HT1080 (cell line): ENCODE data around the gene SPATC1L. TPM values are rescaled to one million over a fixed set of nuclear protein-coding genes. Genes with fewer than 3 reads are reported as not detected.
"Not testable (repeated sequence)": the region's sequence is repeated elsewhere in the genome, so short reads cannot be mapped to it uniquely, and the experiment has no call there.

Source experiments
- DNase-seq: peaks from one replicate; pipeline ENCODE4 v3.0.0-alpha.2; 2015; ENCODE audit warnings: low read depth
- polyA plus RNA-seq, 2 experiments: library from polyadenylated mRNA; depleted of rRNA; stranded (reverse); fragments of >200 nt; gene quantifications; 2 replicates each; pipeline ENCODE4 v1.2.3, GENCODE V29; 2015
- total RNA-seq: library from RNA; depleted of rRNA; stranded (reverse); fragments of >200 nt; shearing (Covaris generic); gene quantifications from 2 replicates; pipeline ENCODE4 v1.2.3, GENCODE V29; 2014; rRNA removed

SPATC1L gene
- total RNA-seq = 10.9 and 16.4 TPM in 2 replicates
- polyA plus RNA-seq (2015; cell fraction: cytosol; rRNA removed) = 20.6 and 23.6 TPM in 2 replicates
- polyA plus RNA-seq (2015; cell fraction: nucleus; rRNA removed) = 12.6 and 13.9 TPM in 2 replicates

DNA sequence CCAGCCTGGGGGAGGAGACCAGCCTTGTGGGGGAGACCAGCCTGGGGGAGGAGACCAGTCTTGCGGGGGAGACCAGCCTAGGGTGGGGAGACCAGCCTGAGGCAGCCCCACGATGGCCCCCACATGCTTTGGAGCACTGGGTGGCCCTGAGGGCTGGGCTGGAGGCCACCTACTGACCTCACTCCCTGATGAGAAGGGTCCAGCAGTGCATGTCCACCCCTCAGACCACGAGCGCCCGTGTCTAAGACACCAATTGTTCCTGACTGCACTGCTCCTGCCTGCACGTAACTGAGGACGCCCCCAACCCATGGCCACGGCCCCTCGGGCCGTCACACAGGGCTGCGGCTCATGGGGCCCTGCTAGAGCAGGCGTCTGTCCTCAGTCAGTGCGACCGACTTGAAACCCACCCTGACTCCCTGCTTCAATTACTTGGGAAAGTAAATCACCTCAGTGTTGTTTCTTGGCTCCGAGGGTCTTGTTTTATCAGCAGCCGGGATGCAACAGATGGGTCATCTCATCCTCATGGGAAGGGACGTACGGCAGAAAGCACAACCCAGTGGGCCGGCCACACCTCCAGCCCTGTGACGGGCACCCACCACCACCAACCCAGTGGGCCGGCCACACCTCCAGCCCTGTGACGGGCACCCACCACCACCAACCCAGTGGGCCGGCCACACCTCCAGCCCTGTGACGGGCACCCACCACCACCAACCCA lies at the start of gene SPATC1L:
Gene SPATC1L, minus strand, starts transcription at position 550 of the 715 bp plus-strand sequence. CDS start 1,643 bp downstream, outside the sequence.
- DNase-seq = peak; percentile 43

DNA sequence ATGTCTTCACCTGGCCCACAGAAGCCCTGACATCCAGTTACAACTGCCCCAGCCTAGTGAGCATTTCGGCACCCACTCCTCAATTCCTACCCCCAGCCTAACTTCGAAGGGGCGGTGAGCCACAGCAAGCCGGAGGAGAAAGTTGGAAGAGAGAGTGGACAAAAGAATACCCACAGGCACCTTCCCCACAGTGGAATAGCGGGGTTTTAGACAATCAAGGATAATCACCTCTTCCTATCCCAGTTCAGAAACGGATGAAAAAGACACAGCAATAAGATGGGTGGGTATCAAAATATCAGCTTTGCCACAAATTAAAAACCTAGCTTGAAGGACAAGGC lies 45.6 kb upstream of the SPATC1L start:
- DNase-seq = no peak

DNA sequence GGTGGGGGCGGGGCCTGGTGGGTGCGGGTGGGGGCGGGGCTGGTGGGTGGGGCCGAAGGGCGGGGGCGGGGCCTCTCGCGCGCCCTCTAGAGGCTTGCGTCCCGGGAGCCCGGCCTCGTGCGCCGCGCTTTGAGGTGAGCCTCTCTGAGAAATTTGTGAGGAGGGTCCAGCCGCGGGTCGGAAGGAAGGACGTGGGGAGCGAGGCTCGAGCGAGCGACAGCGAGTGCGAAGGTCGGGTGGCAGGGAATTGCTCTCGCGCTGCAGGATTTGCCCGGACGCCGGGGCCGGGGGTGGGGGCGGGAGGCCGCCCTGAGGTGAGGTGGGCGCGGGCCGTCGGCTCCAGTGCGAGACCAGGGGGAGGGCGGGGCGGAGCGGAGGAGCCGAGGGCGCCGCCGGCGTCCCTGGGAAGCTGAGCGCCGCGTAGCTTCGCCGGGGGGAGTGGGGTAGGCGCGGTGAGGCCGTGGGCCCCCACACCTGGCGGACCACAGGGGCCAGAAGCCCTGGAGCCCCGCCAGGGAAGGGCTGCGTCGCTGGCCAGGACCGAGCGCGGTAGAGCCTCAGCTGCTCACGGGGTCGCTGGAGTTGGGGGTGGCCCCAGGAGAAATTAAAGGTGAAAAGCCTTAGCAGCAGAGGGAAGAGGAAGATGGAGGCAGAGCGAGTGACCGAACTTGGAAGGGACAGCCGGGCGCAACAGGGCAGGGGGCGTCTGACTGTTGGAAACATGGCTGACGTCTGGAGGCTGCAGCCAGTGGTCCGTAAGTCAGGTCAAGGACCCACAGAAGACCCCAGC lies 45.1 kb upstream of the SPATC1L start:
- DNase-seq = no peak

DNA sequence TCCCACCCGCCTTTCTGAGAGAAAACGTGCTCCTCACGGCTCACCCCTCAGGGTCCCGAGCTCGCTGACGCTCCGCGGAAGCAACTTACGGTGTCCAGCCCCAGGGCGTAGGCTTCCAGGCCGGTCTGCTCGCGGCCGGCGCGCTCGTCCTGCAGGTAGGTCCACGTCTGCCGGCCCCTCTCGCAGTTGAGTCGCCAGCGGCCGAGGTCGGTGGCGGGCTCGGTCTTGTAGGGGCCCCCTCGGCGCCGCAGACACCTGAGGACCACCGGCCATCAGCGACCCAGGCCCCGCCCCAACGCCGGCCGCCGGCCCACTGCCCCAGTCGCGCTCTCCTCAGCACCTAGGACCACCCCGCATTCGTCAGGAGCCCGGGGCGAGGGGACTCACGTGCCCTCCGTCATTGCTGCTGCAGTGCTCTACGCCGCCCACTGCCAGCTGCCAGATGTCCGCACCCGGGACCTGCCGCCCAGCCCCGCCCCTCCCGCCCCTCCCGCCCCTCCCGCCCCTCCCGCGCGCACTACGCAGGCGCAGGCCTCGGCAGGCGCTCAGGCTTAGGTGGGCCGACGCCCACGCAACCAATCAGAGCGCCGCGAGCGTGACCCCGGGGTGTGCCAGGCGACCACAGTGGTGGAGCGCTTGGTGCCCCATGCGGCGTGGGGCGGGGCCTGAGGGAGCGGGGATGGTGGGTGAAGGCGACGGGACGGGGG lies 44.2 kb upstream of the SPATC1L start, which contains the start of gene LSS:
Gene LSS, minus strand, starts transcription at position 430 of the 707 bp plus-strand sequence. Its CDS starts 29 bp downstream, at position 401.
- peak; percentile 93 for DNase-seq

DNA sequence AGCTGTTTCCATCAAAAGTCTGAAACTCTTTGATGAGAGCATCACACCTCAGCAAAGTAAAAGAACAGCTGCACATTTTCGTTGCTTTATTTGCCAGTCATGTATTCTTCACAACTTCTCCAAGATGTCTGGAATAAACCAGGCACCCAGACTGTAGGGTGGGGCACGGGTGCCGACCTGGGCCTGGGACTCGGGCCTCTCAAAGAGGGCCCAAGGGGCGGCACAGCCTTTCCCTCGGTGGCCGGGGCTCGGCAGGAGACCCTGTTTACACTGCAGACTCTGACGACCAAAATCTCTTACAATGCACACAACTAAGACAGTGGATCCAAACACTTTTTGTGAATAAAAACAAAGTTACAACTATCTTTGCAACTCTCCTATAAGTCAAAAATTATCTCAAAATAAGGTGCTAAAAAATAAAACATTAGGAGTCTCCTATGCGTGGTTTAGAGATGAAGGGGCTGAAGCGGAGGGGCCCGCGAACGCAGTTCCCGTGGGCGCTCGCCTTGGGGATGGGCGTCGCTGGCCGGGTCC lies 43.6 kb upstream of the SPATC1L start:
- DNase-seq = no peak

DNA sequence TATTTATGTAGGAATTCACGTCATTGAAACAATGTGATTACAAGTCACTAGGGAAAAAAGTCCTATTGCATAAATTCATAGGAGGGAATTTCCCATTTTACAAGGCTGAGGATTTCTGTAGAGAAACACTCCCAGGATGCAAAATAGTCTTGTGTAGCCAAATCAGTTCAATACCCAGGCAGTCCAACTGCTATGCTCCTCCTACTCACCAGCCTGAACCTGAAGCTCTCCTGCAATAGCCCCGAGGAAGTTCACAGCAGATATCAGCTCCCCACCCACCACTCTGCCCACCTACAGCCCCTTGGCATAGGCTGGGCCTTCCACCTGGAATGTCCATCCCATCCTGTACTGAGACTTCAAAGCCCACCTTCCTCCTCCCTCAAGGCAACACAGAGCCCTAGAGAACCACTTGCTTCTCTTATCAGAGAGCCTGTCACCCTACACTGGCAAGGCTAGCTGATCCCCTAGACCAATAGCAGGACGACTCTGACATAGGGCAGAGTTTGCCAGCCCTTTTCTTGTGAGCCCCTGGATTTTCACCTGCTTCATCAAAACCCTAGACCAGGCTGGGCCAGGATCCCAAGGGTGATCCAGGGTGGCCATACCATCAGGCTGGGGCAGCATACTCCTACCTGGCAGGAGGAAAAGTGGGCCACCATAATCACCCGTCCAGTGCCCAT lies 42.8 kb upstream of the SPATC1L start:
- DNase-seq = no peak

DNA sequence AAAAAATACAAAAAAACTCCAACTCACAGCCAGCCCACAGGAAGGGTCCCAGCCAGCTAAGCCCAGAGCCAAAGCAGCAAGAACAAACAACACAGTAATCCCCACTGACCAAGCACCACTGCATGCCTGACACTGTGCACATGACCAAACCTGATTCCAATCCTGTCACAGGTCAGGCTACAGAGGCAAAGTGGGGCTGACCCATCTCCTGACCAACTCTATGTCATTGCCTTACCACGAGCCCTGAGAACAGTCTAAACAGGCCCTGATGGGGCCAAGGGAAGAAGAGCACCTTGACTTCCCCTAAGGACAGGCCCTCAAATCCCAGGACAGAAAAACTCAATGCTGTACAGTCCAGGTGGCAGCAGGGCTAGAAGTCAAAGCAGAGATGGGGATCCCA lies 41.9 kb upstream of the SPATC1L start:
- DNase-seq = no peak

DNA sequence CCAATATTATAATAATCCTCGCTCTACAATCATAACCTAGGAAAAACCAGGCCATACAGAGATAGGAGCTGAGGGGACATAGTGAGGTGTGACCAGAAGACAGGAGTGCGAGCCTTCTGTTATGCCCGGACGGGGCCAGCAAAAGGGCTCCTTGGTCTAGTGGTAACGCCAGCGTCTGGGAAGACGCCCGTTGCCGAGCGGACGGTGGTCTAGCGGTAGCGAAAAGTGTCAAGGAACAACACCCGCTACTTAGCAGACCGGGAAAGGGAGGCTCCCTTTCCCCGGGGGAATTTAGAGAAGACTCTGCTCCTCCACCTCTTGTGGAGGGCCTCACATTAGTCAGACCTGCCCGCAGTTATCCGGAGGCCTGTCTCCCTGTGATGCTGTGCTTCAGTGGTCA lies 39.4 kb upstream of the SPATC1L start:
- DNase-seq = not testable (repeated sequence)

DNA sequence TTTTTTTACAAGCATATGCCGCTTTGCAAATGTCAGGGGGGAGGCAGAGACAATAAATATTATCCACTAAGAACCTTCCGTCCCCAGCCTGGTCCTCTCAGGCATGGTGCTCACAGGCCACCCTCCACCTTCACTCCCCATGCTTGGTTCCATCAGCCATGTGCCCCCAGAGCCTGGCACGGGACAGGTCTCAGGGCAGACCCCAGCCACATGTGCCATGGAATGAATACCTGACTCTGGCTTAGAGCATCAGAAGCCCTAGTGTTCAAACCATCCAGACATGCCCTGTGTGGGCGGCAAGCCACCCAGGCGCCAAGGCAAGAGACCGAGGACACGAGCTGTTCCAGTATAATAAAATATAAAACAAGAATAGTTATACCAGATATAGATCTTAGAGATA lies 39.0 kb upstream of the SPATC1L start:
- DNase-seq = no peak

DNA sequence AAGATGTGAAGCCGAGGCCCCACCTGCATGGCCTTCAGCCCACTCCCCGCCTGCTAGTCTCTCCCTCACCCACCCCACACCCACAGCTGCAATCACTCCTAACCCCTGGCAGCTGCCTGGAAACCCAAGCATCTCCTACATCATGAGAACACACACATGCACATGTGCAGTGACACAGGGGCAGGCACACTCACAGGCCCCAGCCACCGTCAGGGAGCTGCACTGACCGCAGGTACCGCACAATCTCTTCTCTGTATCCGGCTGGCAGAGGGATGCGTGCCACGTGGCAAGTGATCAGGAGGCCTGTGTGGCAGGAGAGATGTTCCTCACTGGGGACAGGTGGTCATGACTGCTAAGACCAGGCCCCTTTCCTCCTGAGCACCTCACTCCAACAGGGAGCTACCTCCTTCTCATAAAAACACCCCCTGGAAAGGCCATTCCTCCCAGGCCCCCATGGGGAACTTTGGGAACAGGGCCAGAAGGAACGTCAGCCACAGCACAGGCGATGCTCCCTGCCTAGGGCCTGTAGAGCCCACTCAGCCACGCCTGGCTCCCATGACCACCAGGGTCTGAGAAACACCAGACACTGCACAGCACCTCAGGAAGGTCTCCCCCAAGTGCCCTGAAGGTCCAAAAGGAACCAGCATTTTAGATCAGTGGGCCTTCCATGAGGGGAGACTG lies 38.3 kb upstream of the SPATC1L start:
- DNase-seq = no peak

DNA sequence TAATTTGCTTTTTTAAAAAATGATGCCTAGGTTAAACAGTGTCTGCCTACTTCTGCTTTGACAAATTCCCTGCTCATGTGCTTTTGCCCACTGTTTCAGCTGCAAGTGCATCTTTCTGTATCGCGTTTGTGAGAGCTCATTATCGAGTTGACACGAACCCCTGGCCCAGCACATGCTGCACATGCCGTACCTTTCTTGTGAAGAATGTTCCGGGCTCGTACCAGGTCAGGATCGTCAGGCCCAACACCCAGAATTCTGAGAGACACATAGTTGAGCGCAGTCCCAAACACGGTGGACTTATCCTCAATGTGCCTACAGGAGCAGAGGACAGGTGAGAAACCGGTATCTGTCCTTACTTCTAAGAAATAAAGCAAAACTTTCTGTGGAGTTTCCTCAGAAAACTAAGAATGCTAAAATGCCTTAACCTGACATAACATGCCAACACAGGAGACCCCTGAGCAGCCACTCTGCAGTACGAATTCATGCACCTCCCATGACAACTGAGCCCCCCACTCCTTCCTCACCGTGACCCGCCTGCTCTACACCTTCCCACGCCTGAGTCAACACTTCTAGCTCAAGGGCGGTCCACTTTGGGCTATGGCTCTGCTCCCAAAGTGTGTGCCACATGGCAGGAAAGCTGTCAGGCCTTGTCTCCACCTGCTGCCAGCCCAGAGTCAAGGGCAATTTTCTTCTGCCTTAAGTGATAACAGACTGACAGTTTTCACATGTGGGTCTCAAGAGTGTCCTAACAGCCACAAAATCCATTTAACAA lies 37.6 kb upstream of the SPATC1L start:
- DNase-seq = no peak

DNA sequence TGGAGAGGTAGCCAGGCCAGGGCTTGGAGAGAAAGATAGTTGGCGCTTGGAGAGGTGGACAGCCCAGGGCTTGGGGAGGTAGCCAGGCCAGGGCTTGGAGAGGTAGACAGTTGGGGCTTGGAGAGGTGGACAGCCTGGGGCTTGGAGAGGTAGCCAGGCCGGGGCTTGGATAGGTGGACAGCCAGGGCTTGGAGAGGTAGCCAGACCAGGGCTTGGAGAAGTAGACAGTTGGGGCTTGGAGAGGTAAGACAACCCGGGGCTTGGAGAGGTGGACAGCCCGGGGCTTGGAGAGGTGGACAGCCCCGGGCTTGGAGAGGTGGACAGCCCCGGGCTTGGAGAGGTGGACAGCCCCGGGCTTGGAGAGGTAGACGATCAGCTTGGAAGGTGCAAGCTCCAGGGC lies 36.6 kb upstream of the SPATC1L start:
- no peak for DNase-seq

DNA sequence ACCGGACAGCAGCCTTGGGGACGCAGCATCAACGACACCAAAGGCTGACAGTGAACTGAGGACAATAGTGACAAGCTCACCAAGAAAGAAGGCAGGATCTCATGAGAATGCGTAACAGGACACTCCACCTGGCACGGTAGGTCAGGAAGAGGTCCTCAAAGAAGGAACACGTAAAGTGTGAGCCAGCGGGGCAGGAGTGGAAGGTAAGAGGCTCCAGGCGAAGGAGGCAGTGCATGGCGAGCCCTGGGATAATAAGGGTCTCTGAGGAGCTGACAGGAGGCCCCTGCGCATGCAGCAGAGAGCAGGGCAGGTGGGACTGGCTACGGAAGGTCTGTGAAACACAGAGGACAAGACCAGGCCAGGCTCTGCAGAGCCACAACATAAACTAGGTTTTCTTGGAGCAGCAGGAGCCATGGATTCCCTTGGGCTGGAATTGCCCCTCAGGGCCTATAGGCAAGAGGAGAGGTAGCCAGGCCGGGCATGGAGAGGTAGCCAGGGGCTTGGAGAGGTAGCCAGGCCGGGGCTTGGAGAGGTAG lies 36.1 kb upstream of the SPATC1L start:
- no peak for DNase-seq

DNA sequence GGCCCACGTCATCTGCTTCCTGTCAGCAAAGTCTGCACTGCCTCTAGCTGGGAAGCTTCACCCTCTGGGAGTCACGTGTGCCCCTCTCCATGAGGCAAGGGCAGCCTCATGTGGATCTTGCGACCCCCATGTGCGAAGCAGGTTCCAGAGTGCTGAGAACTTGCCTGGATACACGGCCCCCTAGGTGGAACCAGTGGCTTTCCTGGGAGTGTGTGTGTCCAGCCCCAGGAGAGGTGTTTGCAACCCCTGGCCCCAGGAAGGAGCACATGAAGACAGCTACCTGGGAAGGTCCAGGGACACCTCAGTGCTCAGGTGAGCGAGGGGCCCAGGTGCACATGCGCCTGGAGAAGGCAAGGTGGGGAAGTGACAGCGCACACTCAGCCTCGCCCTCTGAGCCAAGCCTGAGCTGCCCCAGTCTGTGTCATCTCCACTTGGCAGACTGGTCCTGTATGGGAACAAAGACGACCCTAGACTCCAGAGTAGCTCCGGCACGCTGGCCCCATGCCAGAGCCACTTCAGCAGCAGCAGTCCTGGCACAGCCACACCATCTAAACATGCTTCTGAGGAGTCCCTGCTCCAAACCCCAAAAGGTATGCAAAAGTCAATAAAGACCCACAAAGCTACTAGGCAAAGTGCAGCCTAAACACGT lies 35.5 kb upstream of the SPATC1L start:
- no peak for DNase-seq

DNA sequence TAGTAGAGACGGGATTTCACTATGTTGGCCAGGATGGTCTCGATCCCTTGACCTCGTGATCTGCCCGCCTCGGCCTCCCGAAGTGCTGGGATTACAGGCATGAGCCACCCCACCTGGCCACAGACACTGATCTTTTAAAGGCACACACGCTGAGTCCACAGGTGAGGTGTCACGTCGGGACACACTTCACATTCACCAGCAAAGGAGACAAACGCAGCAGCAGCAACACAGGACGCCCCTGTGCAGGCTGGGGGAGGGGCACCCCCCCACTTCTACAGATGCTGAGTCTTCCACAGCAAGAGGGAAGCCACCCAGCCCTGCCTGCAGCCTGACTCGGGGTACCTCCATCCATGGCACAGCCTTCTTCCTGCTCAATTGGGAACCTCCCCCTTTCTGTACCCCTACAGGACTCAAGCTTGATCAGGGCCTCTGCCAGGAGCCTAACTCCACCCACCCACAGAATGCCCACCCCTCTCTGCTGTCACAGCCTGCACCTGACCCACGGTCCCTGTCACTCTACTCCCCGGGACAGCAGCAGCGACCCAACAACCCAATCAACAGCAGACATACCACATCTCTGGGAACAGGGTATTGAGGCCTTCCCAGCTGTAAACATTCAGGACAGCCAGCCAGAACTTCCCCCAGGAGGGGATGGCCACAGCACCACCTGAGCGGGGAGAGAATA lies 34.8 kb upstream of the SPATC1L start:
- DNase-seq = no peak

DNA sequence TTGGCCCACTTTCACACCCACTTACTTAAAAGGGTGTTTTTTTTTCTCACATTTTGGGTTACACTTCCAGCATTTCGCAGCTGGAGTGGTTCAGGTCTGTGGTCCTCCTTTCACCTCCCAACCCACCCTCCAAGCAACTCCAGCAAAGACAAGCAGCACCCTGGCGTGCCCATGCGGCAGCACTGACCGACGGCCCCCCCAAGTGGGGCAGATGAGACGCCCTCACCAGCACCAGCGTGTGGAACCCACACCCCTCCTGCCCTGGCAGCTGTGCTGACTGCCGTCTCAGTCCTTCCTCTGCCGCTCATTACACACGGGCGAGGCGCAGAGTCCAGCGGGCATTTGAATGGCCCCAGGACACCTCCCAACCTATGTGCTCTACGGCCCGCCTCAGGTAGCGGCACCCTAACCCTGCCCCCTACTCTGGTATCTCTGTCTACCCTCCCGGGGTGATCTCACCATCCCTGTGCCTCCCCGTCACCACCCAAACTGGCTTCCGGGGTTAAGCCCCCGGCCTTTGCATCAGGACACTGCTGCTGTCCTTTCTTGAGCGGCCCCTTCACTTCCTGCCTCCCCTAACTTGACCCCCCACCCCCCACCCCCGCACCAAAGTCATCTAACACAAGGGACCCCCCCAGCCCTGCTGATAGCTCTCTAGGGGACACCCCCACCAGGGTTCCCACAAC lies 33.4 kb upstream of the SPATC1L start:
- DNase-seq = no peak

DNA sequence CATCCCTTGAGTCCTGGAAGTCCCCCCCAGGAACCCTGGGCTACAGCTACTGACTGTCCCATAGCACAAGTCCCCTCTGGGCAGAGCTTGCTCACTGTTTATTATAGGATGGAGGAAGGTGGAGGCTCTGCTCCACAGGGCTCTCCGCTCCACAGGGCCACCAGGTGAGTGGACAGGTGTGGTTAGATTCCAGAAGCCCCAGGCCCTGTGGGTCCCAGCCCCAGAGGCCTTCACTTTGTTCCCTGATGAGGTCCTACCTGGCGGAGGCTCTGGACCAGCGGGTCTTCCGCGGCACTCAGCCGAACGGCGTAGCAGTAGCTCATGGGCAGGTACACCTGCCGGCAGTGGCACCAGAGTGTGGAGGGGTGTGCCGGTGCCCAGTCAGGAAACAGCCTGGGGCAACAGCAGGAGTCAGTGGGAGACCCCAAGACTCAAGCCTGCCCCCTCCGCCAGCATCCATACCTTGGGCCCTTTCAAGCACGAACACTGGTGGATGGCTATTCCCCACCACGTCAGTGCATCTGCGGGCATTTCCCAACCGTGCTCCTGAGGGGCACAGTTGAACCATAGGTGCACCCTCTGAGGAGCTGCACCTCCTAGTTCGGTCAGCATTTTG lies 32.0 kb upstream of the SPATC1L start:
- DNase-seq = no peak
